Uterus (tissue), 2 donors: ENCODE measurements around the gene P4HTM.

Experiments
- POLR2A ChIP-seq, 2 donors: fragments of 450-650 bp; IDR thresholded peaks; one replicate each; pipeline ENCODE4 v1.6.1; 2016; ENCODE audit warnings: antibody characterized with exemption in 2 of 2, mild to moderate bottlenecking in 1 of 2, moderate library complexity in 1 of 2
- TF ChIP-seq, protein P1 (sequence below), 4 experiments: fragments of 200-600 bp in 2 of 4; fragments of 450-650 bp in 2 of 4; sonication (generic) in 2 of 4; IDR thresholded peaks; one replicate each; pipeline ENCODE4 v1.5.1; 2016 to 2019; ENCODE audit warnings: antibody characterized with exemption in 4 of 4, mild to moderate bottlenecking in 2 of 4, moderate library complexity in 1 of 4

- TF ChIP-seq, protein P1, sequence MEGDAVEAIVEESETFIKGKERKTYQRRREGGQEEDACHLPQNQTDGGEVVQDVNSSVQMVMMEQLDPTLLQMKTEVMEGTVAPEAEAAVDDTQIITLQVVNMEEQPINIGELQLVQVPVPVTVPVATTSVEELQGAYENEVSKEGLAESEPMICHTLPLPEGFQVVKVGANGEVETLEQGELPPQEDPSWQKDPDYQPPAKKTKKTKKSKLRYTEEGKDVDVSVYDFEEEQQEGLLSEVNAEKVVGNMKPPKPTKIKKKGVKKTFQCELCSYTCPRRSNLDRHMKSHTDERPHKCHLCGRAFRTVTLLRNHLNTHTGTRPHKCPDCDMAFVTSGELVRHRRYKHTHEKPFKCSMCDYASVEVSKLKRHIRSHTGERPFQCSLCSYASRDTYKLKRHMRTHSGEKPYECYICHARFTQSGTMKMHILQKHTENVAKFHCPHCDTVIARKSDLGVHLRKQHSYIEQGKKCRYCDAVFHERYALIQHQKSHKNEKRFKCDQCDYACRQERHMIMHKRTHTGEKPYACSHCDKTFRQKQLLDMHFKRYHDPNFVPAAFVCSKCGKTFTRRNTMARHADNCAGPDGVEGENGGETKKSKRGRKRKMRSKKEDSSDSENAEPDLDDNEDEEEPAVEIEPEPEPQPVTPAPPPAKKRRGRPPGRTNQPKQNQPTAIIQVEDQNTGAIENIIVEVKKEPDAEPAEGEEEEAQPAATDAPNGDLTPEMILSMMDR (IDR thresholded peaks at IDR 0.05): no peak
- TF ChIP-seq POLR2A (IDR thresholded peaks at IDR 0.05): no peak
Measured at GRCh38 chr3:48997102-48997635, 7.1 kb downstream of the P4HTM start.
